B cell (primary cell): ENCODE data around the gene SIGLEC8. TPM values are rescaled to one million over a fixed set of nuclear protein-coding genes. Genes with fewer than 3 reads are reported as not detected.

ENCODE experiments used
- ATAC-seq: fragments of 200-7000 bp; cut with Tn5 transposase; one replicate; pipeline ENCODE4 v1.10.0; 2021; ENCODE audit warnings: low read depth, mild to moderate bottlenecking, moderate number of reproducible peaks, moderate library complexity
- CTCF ChIA-PET: fragments of 350-600 bp; sonication (Branson Sonifier 250); formaldehyde crosslinking; loops from one replicate; lab custom pipeline; 2021; ENCODE audit warnings: antibody characterized with exemption, inconsistent platforms; lab: Charles Lee
- POLR2A ChIA-PET: fragments of 350-600 bp; sonication (Branson Sonifier 250); formaldehyde crosslinking; loops from one replicate; lab custom pipeline; 2021; ENCODE audit warnings: antibody characterized with exemption; lab: Charles Lee
- DNase-seq: peaks from one replicate; pipeline ENCODE4 v3.0.0; 2013
- H2AFZ ChIP-seq: 2 replicates; pipeline ENCODE4 v1.6.1; 2012; ENCODE audit warnings: mild to moderate bottlenecking, low read depth, low read length; ENCODE audit not compliant: insufficient read depth, poor library complexity, severe bottlenecking
- H3K27ac ChIP-seq, 2 donors: 1 replicate in 1 of 2; 2 replicates in 1 of 2; pipeline ENCODE4 v1.5.1; 2012 to 2013; ENCODE audit warnings: low read length in 2 of 2, mild to moderate bottlenecking in 2 of 2, moderate library complexity in 1 of 2
- H3K27me3 ChIP-seq, 4 experiments: fragments of 200-600 bp in 1 of 4; sonication (generic) in 1 of 4; replicated peaks in 1 of 4; 1 replicate in 2 of 4; 2 replicates in 2 of 4; pipeline versions ENCODE4 v1.6.1 to v1.7.0; 2013 to 2016; ENCODE audit warnings: low read length in 3 of 4, mild to moderate bottlenecking in 2 of 4, mixed read lengths in 1 of 4, moderate library complexity in 1 of 4; ENCODE audit not compliant: insufficient read depth in 4 of 4, control insufficient read depth in 3 of 4; ENCODE audit errors: control extremely low read depth in 1 of 4
- H3K36me3 ChIP-seq, 2 experiments: replicated peaks in 1 of 2; 1 replicate in 1 of 2; 2 replicates in 1 of 2; pipeline versions ENCODE4 v1.6.1 to v1.7.1; 2013; ENCODE audit warnings: low read length in 1 of 2; ENCODE audit not compliant: insufficient read depth in 2 of 2, control insufficient read depth in 1 of 2; ENCODE audit errors: control extremely low read depth in 1 of 2, extremely low read depth in 1 of 2
- H3K4me1 ChIP-seq, 2 donors: fragments of 200-600 bp in 1 of 2; sonication (generic) in 1 of 2; 1 replicate in 1 of 2; 2 replicates in 1 of 2; pipeline versions ENCODE4 v1.5.1 to v1.6.1; 2013 to 2017; ENCODE audit warnings: low read length in 2 of 2; ENCODE audit not compliant: control insufficient read depth in 2 of 2, insufficient read depth in 2 of 2
- H3K4me2 ChIP-seq: replicated peaks from 2 replicates; pipeline ENCODE3; 2012; ENCODE audit warnings: mild to moderate bottlenecking, low read depth, low read length; ENCODE audit not compliant: poor library complexity, severe bottlenecking
- H3K4me3 ChIP-seq, 5 experiments: fragments of 200-600 bp in 1 of 5; sonication (generic) in 1 of 5; 1 replicate in 3 of 5; 2 replicates in 2 of 5; pipeline versions ENCODE4 v1.5.1 to v1.7.0; 2011 to 2016; ENCODE audit warnings: low read length in 4 of 5, mild to moderate bottlenecking in 4 of 5, low read depth in 2 of 5, control low read depth in 1 of 5, moderate library complexity in 1 of 5; ENCODE audit not compliant: insufficient read depth in 1 of 5; ENCODE audit errors: control extremely low read depth in 1 of 5, extremely low read depth in 1 of 5
- H3K79me2 ChIP-seq: fragments of 200-600 bp; sonication (generic); one replicate; pipeline ENCODE4 v1.6.0; 2016; ENCODE audit warnings: low read length; ENCODE audit not compliant: control insufficient read depth, insufficient read depth
- H3K9ac ChIP-seq: fragments of 200-600 bp; sonication (generic); 2 replicates; pipeline ENCODE4 v1.6.1; 2017; ENCODE audit warnings: mild to moderate bottlenecking, low read length, moderate library complexity
- H3K9me3 ChIP-seq, 3 donors: one replicate each; pipeline versions ENCODE4 v1.6.1 to v1.7.1; 2013; ENCODE audit warnings: low read length in 2 of 3; ENCODE audit not compliant: control insufficient read depth in 2 of 3, insufficient read depth in 1 of 3; ENCODE audit errors: control extremely low read depth in 1 of 3
- H4K20me1 ChIP-seq: 2 replicates; pipeline ENCODE4 v1.6.0; 2012; ENCODE audit warnings: mild to moderate bottlenecking, low read length; ENCODE audit not compliant: insufficient read depth, control insufficient read depth, poor library complexity, severe bottlenecking
- H3K27ac Mint-ChIP-seq: one replicate; pipeline ENCODE4 v1.8.0; 2021; ENCODE audit warnings: mixed read lengths
- H3K27me3 Mint-ChIP-seq: one replicate; pipeline ENCODE4 v1.8.0; 2021; ENCODE audit warnings: mixed read lengths
- H3K4me1 Mint-ChIP-seq: one replicate; pipeline ENCODE4 v1.8.0; 2021; ENCODE audit warnings: mixed read lengths
- H3K4me3 Mint-ChIP-seq: one replicate; pipeline ENCODE4 v1.8.0; 2021; ENCODE audit warnings: mixed read lengths
- H3K9me3 Mint-ChIP-seq: one replicate; pipeline ENCODE4 v1.8.0; 2022; ENCODE audit warnings: mixed read lengths; ENCODE audit not compliant: insufficient read depth
- CTCF ChIP-seq: fragments of 200-600 bp; IDR thresholded peaks from one replicate; pipeline ENCODE4 v1.8.0; 2022; ENCODE audit warnings: antibody characterized with exemption, mild to moderate bottlenecking
- EZH2 ChIP-seq: IDR thresholded peaks from 2 replicates; pipeline ENCODE4 v1.6.1; 2012; ENCODE audit warnings: borderline replicate concordance, low read depth, mild to moderate bottlenecking, moderate library complexity, low read length; ENCODE audit not compliant: insufficient read depth, poor library complexity, severe bottlenecking
- WGBS: methylation state at CpG from one replicate; pipeline ENCODE4 v1.1.5; 2013; ENCODE audit warnings: missing lambda C conversion rate; ENCODE audit not compliant: insufficient coverage; 5-methylcytosine and 5-hydroxymethylcytosine counted together
- intact Hi-C: fragments of 100-400 bp; cut with micrococcal nuclease; formaldehyde crosslinking; loops from one replicate; pipeline ENCODE4 v1.10.0; 2022
- polyA plus RNA-seq: library from polyadenylated mRNA; depleted of rRNA; stranded (reverse); fragments of >200 nt; gene quantifications from 2 replicates; pipeline ENCODE4 v1.2.3, GENCODE V29; 2012
- total RNA-seq, 2 donors: library from RNA; stranded (reverse); fragments of 120-200 nt in 1 of 2; gene quantifications; 1 replicate in 1 of 2; 2 replicates in 1 of 2; pipeline versions ENCODE4 v1.2.3 to v1.2.4, GENCODE V29; 2013 to 2022

SIGLEC8 gene
- total and polyA plus RNA-seq, 2 donors (not counting 1 experiment from before 2014, with no cell fraction given): not detected

- DNase-seq: no peak
- Mint-ChIP-seq H3K27ac (no peak overlapping the region), H3K27me3 (peaks cover 23% of the 10 kb centered on the region), H3K9me3 (no peaks in the 10 kb centered on the region), H3K4me3 (no peak overlapping the region), H3K4me1 (no peaks in the 10 kb centered on the region)
- no peaks in the 10 kb centered on the region for H3K79me2 ChIP-seq
- ATAC-seq: no peak
- ChIA-PET POLR2A (no interaction called here), CTCF (interaction anchor here (2.0 kb wide), 1 partner anchor 198 kb away, joined by 5 read pairs; no protein-coding TSS in a partner anchor)
- intact Hi-C loops: no loop called here
- no peak overlapping the region for H3K4me2 ChIP-seq
- WGBS: 82% methylated on average over 10 of the region's 14 CpGs
- no peak for TF ChIP-seq EZH2
- TF ChIP-seq CTCF: no peak
- H3K4me3 ChIP-seq: no peak overlapping the region
- H3K9me3 ChIP-seq: peaks cover 0 to 13% (median 0%) of the 10 kb centered on the region in 3 donors
- peaks cover 0 to 32% (median 9%) of the 10 kb centered on the region in 4 experiments for H3K27me3 ChIP-seq
- H2AFZ ChIP-seq: no peak overlapping the region
- no peak overlapping the region for H3K27ac ChIP-seq
- H3K4me1 ChIP-seq: peaks cover 0 to 7% of the 10 kb centered on the region in 2 donors
- no peaks in the 10 kb centered on the region for H3K36me3 ChIP-seq
- H3K9ac ChIP-seq: no peak overlapping the region
- H4K20me1 ChIP-seq: no peaks in the 10 kb centered on the region
Observed at GRCh38 chr19:51458899-51459505, 748 bp upstream of the SIGLEC8 start.

- TF ChIP-seq EZH2: no peak
- TF ChIP-seq CTCF: no peak
- Histone ChIP-seq H3K79me2 (no peaks in the 10 kb centered on the region), H3K4me1 (peaks cover 0 to 7% of the 10 kb centered on the region in 2 donors), H4K20me1 (no peaks in the 10 kb centered on the region), H3K36me3 (no peaks in the 10 kb centered on the region), H3K4me2 (no peak overlapping the region), H3K27me3 (peaks cover 0 to 24% (median 6%) of the 10 kb centered on the region in 4 experiments), H3K4me3 (no peak overlapping the region), H3K9me3 (peaks cover 0 to 10% (median 0%) of the 10 kb centered on the region in 3 donors), H3K27ac (no peak overlapping the region), H3K9ac (no peak overlapping the region), H2AFZ (no peak overlapping the region)
- WGBS: 91% methylated on average over 11 of the region's 11 CpGs
- ATAC-seq: no peak
- ChIA-PET POLR2A (no interaction called here), CTCF (no interaction called here)
- intact Hi-C loops: no loop called here
- H3K4me1 Mint-ChIP-seq: no peaks in the 10 kb centered on the region
- H3K27ac Mint-ChIP-seq: no peak overlapping the region
- H3K27me3 Mint-ChIP-seq: peaks cover 24% of the 10 kb centered on the region
- DNase-seq: no peak
- H3K9me3 Mint-ChIP-seq: no peaks in the 10 kb centered on the region
- H3K4me3 Mint-ChIP-seq: no peak overlapping the region
Observed at GRCh38 chr19:51457351-51458013, 772 bp downstream of the SIGLEC8 start.
